HG02943 (cell line): Measurements from ENCODE around the gene POLL.
"Not testable (repeated sequence)": the region's sequence is repeated elsewhere in the genome, so short reads cannot be mapped to it uniquely, and the experiment has no call there.

ENCODE experiments used
- ATAC-seq: cut with Tn5 transposase; IDR thresholded peaks from one replicate; pipeline ENCODE4 v1.9.1; 2021; ENCODE audit warnings: mild to moderate bottlenecking, low read depth, moderate library complexity; ENCODE audit not compliant: unreplicated experiment

POLL gene

GRCh38 chr10:101612086-101612485, 24.0 kb upstream of the POLL start:
- ATAC-seq, result no peak

- no peak for ATAC-seq
Observed at GRCh38 chr10:101611096-101611905, 23.2 kb upstream of the POLL start.

GRCh38 chr10:101609481-101609880, 21.4 kb upstream of the POLL start:
- ATAC-seq, result no peak

- no peak for ATAC-seq
Observed at GRCh38 chr10:101607124-101607523, 19.1 kb upstream of the POLL start.

DNA sequence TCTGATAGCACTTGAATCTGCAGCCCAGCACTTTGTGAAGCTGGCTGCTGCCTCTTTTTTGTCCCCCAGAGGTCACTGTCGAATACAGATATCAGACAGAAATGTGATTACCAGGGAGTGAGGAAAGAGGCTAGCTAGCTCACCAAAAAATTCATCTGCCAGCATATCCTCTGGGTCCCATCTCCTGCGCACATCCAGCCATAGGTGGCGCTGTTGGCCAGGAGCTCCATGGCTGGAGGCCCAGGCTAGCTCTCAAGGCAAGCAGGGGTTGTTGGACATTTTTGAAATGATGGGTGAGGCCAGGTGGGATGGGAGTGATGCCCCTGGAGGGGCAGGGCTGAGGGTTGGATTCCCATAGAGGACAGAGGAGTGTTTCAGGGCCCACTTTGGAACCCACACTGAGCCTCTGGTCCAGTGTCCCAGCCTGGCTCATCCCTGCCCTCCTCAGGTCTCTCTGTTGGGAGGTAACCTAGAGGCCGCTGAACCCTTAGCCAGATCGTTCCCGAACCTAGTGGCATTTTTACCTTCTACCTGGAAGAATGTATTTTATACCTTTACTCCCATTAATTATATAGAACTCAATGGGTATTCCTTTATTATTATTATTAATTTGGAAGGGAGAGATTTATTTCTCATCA, 14.8 kb upstream of the POLL start:
- ATAC-seq, result no peak

GRCh38 chr10:101601541-101601940, 13.5 kb upstream of the POLL start:
- ATAC-seq, result no peak

DNA sequence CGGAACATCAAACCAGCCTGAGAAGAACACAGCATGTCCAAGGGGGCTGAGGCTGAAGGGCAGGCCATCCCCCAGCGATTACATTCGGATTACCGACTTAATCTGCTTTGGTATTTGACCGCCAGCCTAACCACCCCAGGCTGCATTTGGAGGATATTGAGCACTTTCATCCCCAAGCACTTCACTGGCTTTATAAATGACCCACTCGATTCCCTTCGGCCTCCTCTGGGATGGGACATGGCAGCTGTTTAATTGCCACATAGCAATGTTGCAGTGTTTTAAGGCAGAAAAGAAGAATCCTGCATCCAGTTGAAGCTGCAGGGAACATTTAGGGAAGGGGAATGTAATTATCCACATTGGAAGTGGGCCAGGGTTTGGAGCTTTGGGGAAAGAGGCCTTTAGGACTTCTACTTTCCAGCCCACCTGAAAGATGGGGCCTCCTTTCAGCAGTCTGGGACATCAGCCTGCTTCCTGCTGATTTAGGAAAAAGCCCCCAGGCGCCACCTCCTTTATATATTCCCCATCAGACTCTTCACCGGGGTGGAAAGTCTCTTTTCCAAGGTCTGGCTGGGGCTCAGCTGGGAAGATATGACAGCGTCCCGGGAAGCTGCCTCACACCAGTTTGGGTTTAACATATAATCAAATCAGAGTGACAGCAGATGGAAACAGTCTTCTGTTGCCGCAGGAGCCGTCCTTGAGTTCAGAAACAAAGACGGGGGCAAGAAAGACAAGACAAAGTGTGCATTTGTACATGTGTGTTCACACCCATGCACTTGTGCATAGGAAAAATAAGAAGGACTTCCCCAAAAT, 9.2 kb upstream of the POLL start:
- no peak for ATAC-seq

GRCh38 chr10:101595591-101596433, 7.8 kb upstream of the POLL start:
- ATAC-seq, result no peak

DNA sequence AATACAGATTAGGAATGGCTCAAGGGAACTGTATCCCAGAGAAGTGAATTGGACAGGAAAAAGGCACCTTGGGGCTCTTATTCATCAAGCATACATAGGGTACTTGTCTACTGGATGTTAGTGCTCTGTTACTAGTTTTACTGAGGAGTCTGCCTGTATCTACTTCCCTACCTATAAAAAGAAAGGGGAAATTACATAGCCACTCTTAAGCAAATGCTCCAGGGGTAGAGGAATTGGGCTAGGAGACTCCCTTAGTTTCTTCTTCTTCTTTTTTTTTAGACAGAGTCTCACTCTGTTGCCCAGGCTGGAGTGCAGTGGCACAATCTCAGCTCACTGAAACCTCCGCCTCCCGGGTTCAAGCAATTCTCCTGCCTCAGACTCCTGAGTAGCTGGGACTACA, 5.3 kb upstream of the POLL start:
- not testable (repeated sequence) for ATAC-seq

DNA sequence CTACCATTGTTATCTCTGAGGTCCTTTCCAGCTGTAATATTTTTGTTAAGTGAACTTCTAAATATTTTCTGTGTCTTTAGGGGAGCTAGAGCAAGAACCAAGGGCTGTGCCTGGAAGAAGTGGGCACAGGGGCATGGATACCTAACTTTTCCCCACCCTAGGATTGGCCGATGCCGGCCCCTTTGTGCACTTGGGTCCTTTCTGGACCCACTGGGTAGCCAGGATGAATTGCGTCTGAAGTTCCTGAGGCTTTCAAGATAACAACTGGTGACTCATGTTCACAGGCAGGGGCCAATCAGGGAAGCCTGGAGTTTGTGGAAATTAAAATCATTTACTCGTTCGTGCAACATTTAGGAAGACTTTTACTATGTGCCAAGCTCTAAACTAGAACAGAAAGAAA, 822 bp upstream of the POLL start:
- ATAC-seq, result no peak

DNA sequence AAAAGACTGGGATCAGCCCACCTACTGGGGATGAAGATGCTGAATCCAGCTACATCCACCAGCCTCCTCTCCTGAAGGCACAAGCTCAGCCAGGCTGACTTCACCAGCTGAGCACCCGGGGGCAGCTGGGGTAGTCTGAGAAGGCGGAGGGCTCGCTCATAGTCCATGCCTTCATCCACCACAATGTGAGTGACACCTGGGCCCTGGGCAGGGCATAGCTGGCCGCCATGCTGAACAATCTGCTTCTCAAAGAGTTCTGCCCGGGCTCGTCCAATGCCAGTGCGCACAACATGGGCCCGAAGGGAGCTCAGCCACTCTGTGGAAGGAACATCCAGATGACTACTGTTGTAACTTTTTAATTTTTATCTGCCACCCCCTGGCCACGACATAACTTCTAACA, 2.2 kb downstream of the POLL start:
- no peak for ATAC-seq

- ATAC-seq, result no peak
Observed at GRCh38 chr10:101580486-101581399, 7.3 kb downstream of the POLL start.

GRCh38 chr10:101579516-101579870, 8.6 kb downstream of the POLL start:
- ATAC-seq, result no peak

DNA sequence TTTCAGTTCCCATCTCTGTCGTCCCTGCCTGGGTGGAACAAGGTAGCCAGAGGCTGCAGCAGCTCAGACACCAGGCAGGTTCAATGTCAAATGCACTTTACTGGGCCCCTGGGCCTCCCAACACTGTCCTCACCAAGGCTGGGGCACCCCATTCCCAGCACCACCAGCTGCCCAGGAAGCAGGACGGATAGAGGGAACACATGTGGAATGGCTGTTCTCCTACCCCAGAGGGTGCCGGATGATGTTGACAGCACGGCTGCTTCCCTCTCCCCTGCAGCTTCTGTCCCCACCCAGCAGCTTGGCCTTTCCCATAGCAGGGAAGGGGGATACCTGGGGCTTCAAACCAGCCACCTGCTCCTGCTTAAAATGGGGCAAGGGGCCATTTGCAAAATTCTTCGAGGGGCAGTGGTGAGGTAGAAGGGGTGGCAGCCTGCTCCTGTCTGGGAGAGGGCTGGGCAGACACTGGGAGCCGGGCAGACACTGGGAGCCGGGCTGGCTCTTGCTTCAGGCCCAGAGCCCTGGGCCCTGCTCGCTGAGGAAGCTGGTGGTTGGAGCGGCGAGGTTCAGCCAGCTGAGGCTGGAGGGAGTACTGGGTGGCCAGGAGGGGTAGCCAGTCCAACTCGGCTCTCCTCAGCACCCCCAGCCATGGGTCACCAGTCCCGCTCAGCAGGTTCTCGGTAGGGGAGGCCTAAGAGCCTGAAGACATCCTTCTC, 9.1 kb downstream of the POLL start:
- no peak for ATAC-seq

GRCh38 chr10:101578192-101578591, 9.9 kb downstream of the POLL start:
- ATAC-seq, result no peak

GRCh38 chr10:101577121-101577871, 10.8 kb downstream of the POLL start:
- ATAC-seq, result no peak

- no peak for ATAC-seq
Observed at GRCh38 chr10:101576211-101576863, 11.7 kb downstream of the POLL start.
